OCI-LY3 (cell line): ENCODE measurements around the gene PTX4.

Experiments used
- CTCF ChIP-seq: fragments of 200-600, 300-600 bp; sonication (generic); IDR thresholded peaks from 2 replicates; pipeline ENCODE4 v1.5.1; 2014; ENCODE audit warnings: antibody characterized with exemption, low read length, low read depth
- EZH2phosphoT487 ChIP-seq: fragments of 200-600 bp; shearing (Covaris generic); IDR thresholded peaks from 2 replicates; pipeline ENCODE4 v1.6.1; 2018; ENCODE audit warnings: antibody characterized with exemption, mixed run types, low read depth

GRCh38 chr16:1503110-1503955, 14.6 kb upstream of the PTX4 start:
- TF ChIP-seq CTCF (no peak), EZH2phosphoT487 (no peak)
